ENCODE measurements around the gene SPATS2. TPM values are rescaled to one million over a fixed set of nuclear protein-coding genes. Genes with fewer than 3 reads are reported as not detected.

The SPATS2 gene
- polyA plus RNA-seq, 3 donors = 4.8 to 13.4 (median 5.0) TPM

- 80 to 87% (median 83%) methylated on average over 21 of the region's 21 CpGs for WGBS, 3 donors
- no peak overlapping the region for H3K27ac ChIP-seq (ENCODE audit: low read depth, low read length)
These were observed 173.2 kb downstream of the SPATS2 start for GRCh38 chr12:49540229-49541139.

- WGBS, 3 donors = 85 to 89% (median 88%) methylated on average over 18 of the region's 18 CpGs
- no peak overlapping the region for H3K27ac ChIP-seq (ENCODE audit: low read depth, low read length)
These were observed 174.0 kb downstream of the SPATS2 start for GRCh38 chr12:49541140-49541861.

GRCh38 chr12:49541911-49542505, 174.7 kb downstream of the SPATS2 start:
- H3K27ac ChIP-seq (ENCODE audit: low read depth, low read length) = no peak overlapping the region
- 78 to 89% (median 82%) methylated on average over 7 of the region's 7 CpGs for WGBS, 3 donors

DNA sequence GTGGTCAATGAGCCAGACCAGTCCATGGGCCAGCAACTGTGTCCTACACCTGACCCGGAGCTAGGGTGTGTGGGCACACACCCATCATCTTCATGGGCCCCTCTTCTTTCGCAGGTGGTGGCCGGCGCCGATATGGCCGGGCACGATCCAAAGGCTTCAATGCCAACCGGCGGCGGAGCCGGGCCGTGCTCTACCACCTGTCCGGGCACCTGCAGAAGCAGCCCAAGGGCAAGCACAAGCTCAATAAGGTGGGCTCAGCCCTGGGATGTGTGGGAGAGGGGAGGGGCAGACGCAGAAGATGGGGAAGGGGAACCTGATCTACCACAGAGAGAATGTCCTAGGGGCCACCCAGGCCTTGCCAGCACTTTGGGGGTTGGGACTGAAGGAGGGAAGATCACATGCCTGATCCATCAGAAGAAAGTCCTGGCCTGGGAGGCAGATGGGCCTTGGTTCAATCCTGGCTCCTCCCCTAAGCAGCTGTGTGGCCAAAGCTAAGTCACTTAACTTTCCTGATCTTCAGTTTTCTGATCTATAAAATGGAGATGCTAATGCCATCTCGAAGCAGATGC, 175.4 kb downstream of the SPATS2 start:
- no peak overlapping the region for H3K27ac ChIP-seq (ENCODE audit: low read depth, low read length)
- 93 to 97% (median 96%) methylated on average over 15 of the region's 15 CpGs for WGBS, 3 donors

DNA sequence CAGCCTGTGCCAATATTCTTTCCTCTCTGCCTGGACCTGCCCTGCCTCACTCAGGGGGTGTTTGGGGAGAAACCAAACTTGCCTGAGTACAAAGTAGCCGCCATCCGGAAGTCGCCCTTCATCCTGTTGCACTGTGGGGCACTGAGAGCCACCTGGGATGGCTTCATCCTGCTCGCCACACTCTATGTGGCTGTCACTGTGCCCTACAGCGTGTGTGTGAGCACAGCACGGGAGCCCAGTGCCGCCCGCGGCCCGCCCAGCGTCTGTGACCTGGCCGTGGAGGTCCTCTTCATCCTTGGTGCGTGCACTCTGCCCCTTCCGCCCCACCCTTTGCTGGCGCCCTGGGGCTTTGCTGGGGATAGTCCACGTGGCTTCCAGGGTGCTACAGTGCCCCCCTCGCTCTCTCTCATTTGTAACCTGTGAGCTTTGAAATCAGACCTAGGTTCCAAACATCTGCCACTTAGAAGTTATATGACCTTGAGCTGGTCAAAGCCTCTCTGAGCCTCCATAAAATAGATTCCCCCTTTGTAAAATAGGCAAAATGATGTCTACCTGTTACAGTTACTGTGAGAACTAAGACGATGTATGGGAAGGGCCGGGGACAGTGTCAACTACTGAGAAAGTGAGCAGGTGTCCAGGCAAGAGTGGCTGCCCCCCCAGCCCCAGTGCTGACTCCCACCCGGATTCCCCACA, 176.1 kb downstream of the SPATS2 start:
- 62 to 71% (median 66%) methylated on average over 20 of the region's 20 CpGs for WGBS, 3 donors
- no peak overlapping the region for H3K27ac ChIP-seq (ENCODE audit: low read depth, low read length)

- no peak overlapping the region for H3K27ac ChIP-seq (ENCODE audit: low read depth, low read length)
- 34 to 64% (median 43%) methylated on average over 33 to 39 of the region's 39 CpGs for WGBS, 3 donors
These were observed 176.9 kb downstream of the SPATS2 start for GRCh38 chr12:49543914-49544815.

DNA sequence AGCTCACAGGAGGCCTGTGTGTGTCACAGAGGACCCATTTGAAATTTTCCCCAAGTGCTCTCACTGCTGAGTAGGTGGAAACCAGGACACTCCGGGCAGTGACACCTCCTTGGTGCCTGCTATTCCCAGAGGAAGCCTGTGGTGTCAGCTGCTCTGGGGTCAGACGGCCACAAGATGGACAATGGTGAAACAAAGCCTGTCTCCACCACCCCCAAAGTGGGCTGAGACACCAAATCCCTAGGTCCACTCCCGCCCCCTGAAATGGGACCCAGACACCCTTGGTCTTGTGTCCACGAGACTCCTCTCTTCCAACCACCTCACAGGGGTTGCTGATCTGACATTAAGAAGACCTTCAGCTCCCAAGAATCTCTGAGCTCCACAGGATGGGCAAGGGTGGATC, 178.6 kb downstream of the SPATS2 start:
- WGBS, 3 donors = 72 to 87% (median 78%) methylated on average over 4 of the region's 4 CpGs
- H3K27ac ChIP-seq (ENCODE audit: low read depth, low read length) = no peak overlapping the region

DNA sequence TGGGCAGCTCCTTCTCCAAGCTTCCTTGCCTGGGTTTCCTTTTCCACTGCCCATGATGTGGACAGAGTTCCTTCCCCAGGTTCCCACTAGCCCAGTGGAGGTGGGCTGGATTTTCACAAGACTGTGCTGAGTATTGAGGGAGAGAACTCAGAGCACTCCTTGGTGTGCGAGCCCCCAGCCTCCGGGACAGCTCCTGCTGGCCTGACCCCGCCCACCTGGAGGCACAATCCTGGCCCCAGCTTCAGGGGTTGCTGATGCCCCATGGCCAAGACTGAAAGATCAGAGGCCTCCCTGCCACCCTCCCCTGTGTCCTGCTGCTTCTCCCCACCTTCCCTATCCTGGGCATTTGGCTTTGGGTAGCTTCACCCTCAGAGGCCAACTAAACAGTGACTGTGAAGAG, 179.2 kb downstream of the SPATS2 start:
- H3K27ac ChIP-seq (ENCODE audit: low read depth, low read length) = no peak overlapping the region
- 79 to 81% (median 80%) methylated on average over 3 of the region's 3 CpGs for WGBS, 3 donors

GRCh38 chr12:49547090-49547690, 179.9 kb downstream of the SPATS2 start:
- WGBS, 3 donors = 78 to 85% (median 81%) methylated on average over 7 of the region's 7 CpGs
- H3K27ac ChIP-seq (ENCODE audit: low read depth, low read length) = no peak overlapping the region

DNA sequence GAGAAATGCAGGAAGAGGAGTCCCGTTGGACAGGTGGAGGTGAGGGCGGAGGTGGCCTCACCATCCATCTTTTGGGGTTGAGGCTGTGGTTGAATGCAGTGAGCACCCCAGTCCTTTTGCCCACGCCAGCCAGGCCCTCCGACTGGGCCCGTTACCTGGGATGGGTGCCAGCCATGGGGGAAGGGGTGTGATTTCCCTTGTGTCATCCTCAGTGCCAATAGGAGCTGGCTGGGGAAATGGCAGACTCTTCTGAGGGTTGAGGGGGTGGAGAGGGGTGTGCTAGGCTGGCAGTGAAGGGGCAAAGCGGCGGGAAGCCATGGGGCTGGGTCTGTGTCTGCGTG, 181.2 kb downstream of the SPATS2 start:
- no peak overlapping the region for H3K27ac ChIP-seq (ENCODE audit: low read depth, low read length)
- 40 to 61% (median 42%) methylated on average over 8 of the region's 8 CpGs for WGBS, 3 donors

DNA sequence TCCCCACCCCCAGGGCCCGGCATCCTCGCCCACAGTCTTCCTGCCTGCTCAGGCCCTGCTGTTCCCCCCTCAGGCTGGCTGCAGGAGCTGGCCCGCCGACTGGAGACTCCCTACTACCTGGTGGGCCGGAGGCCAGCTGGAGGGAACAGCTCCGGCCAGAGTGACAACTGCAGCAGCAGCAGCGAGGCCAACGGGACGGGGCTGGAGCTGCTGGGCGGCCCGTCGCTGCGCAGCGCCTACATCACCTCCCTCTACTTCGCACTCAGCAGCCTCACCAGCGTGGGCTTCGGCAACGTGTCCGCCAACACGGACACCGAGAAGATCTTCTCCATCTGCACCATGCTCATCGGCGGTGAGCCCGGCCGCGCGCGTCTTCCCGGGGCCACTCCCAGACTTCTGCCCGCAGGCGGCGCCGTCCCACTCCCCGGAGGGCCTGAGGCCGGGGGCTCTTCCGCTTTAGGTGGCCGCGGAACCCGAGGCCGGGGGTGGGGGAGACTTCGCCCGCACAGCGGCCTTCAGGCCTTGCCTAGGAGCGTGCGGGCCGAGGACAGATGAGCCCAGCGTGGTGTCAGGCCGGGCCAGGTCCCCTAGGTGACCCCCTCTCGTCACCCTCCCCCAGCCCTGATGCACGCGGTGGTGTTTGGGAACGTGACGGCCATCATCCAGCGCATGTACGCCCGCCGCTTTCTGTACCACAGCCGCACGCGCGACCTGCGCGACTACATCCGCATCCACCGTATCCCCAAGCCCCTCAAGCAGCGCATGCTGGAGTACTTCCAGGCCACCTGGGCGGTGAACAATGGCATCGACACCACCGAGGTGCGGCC, 181.8 kb downstream of the SPATS2 start:
- WGBS, 3 donors = 8 to 62% (median 13%) methylated on average over 65 to 70 of the region's 70 CpGs
- no peak overlapping the region for H3K27ac ChIP-seq (ENCODE audit: low read depth, low read length)

GRCh38 chr12:49549735-49550692, 182.8 kb downstream of the SPATS2 start:
- no peak overlapping the region for H3K27ac ChIP-seq (ENCODE audit: low read depth, low read length)
- WGBS, 3 donors = 69 to 95% (median 94%) methylated on average over 25 to 28 of the region's 28 CpGs

GRCh38 chr12:49550693-49551252, 183.5 kb downstream of the SPATS2 start:
- H3K27ac ChIP-seq (ENCODE audit: low read depth, low read length) = no peak overlapping the region
- 34 to 88% (median 86%) methylated on average over 6 of the region's 6 CpGs for WGBS, 3 donors

GRCh38 chr12:49552014-49552413, 184.8 kb downstream of the SPATS2 start:
- no peak overlapping the region for H3K27ac ChIP-seq (ENCODE audit: low read depth, low read length)
- WGBS, 3 donors = 27 to 64% (median 57%) methylated on average over 7 of the region's 7 CpGs

GRCh38 chr12:49552425-49552824, 185.2 kb downstream of the SPATS2 start:
- no peak overlapping the region for H3K27ac ChIP-seq (ENCODE audit: low read depth, low read length)
- 38 to 79% (median 45%) methylated on average over 9 of the region's 9 CpGs for WGBS, 3 donors
